SK-N-SH (cell line): ENCODE data around the gene NOL4L.

Experiments used
- CTCF ChIP-seq: fragments of 200-600 bp; sonication (generic); IDR thresholded peaks from 2 replicates; pipeline ENCODE4 v1.6.1; 2017; ENCODE audit warnings: antibody characterized with exemption, mild to moderate bottlenecking, moderate library complexity
- NFIC ChIP-seq: IDR thresholded peaks from 2 replicates; pipeline ENCODE4 v1.4.0; 2012; ENCODE audit warnings: borderline replicate concordance
- POLR2AphosphoS5 ChIP-seq: IDR thresholded peaks from 2 replicates; pipeline ENCODE4 v1.6.1; 2012; ENCODE audit warnings: low read depth, low read length
- RAD21 ChIP-seq: IDR thresholded peaks from 2 replicates; pipeline ENCODE4 v1.6.1; 2012; ENCODE audit warnings: mild to moderate bottlenecking, low read length
- REST ChIP-seq: IDR thresholded peaks from 2 replicates; pipeline ENCODE4 v1.6.1; 2012; ENCODE audit warnings: mild to moderate bottlenecking, low read depth, low read length, moderate library complexity
- TAF1 ChIP-seq: IDR thresholded peaks from 2 replicates; pipeline ENCODE4 v1.6.1; 2012; ENCODE audit warnings: low read depth, mild to moderate bottlenecking, low read length, moderate library complexity, borderline replicate concordance
- TCF12 ChIP-seq: IDR thresholded peaks from 2 replicates; pipeline ENCODE4 v1.4.0; 2012
- USF2 ChIP-seq: fragments of 150-350 bp; IDR thresholded peaks from 2 replicates; pipeline ENCODE4 v1.6.1; 2017; ENCODE audit warnings: antibody characterized with exemption, low read length, low read depth, borderline replicate concordance

- TF ChIP-seq CTCF (no peak), POLR2AphosphoS5 (no peak), TCF12 (no peak), TAF1 (no peak), NFIC (no peak), RAD21 (no peak), REST (no peak), USF2 (no peak)
These were observed 35.3 kb downstream of the NOL4L start for GRCh38 chr20:32549842-32550241.
